ENCODE measurements around the gene GTPBP6. TPM values are rescaled to one million over a fixed set of nuclear protein-coding genes. Genes with fewer than 3 reads are reported as not detected.

GTPBP6 gene
- total RNA-seq, 1 donor from 2014 or later, result 68.2 TPM

Other genes starting within 250 kb of the GTPBP6 start
- 3.9 and 9.3 TPM in 2 replicates for gene PLCXD1, start 37.4 kb downstream of the GTPBP6 start, total RNA-seq
- gene PPP2R3B, start 68.1 kb upstream of the GTPBP6 start, total RNA-seq, result 8.7 and 11.8 TPM in 2 replicates